ENCODE results near the gene KRTAP5-7.

Gene KRTAP5-7

GRCh38 chr11:71502026-71502425 is 25.0 kb upstream of the KRTAP5-7 start:
- no peaks in the 10 kb centered on the region for H3K9me2 ChIP-seq (replicated peaks; ENCODE audit: insufficient read depth, low read length)
- H3K27me3 ChIP-seq (ENCODE audit: low read length), result no peaks in the 10 kb centered on the region
- H3K4me3 ChIP-seq (ENCODE audit: insufficient read depth, low read length, poor library complexity, severe bottlenecking), result no peak overlapping the region
- TF ChIP-seq, protein P1, sequence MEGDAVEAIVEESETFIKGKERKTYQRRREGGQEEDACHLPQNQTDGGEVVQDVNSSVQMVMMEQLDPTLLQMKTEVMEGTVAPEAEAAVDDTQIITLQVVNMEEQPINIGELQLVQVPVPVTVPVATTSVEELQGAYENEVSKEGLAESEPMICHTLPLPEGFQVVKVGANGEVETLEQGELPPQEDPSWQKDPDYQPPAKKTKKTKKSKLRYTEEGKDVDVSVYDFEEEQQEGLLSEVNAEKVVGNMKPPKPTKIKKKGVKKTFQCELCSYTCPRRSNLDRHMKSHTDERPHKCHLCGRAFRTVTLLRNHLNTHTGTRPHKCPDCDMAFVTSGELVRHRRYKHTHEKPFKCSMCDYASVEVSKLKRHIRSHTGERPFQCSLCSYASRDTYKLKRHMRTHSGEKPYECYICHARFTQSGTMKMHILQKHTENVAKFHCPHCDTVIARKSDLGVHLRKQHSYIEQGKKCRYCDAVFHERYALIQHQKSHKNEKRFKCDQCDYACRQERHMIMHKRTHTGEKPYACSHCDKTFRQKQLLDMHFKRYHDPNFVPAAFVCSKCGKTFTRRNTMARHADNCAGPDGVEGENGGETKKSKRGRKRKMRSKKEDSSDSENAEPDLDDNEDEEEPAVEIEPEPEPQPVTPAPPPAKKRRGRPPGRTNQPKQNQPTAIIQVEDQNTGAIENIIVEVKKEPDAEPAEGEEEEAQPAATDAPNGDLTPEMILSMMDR (IDR thresholded peaks at IDR 0.05; ENCODE audit: insufficient read depth, low read length, poor library complexity, severe bottlenecking), result no peak
- TF ChIP-seq EZH2phosphoT487 (conservative IDR thresholded peaks at IDR 0.05; ENCODE audit: low read length), result no peak
- no peak overlapping the region for H3K4me2 ChIP-seq (ENCODE audit: low read depth, low read length, poor library complexity, severe bottlenecking)
- no peaks in the 10 kb centered on the region; the same call in 1 of the 2 replicates for H3K36me3 ChIP-seq (ENCODE audit: low read length)
- H3K27ac ChIP-seq (ENCODE audit: low read depth, low read length), result no peak overlapping the region
- no peaks in the 10 kb centered on the region for H4K20me1 ChIP-seq (ENCODE audit: low read depth, low read length)
- no peak overlapping the region for H3K9ac ChIP-seq (ENCODE audit: low read length)
- H3K9me3 ChIP-seq (ENCODE audit: insufficient read depth, low read length), result no peaks in the 10 kb centered on the region
- no peak overlapping the region for H2AFZ ChIP-seq (ENCODE audit: low read depth, low read length, severe bottlenecking)
- H3F3A ChIP-seq (ENCODE audit: insufficient read depth), result no peaks in the 10 kb centered on the region
- no peaks in the 10 kb centered on the region for H3K79me2 ChIP-seq (ENCODE audit: insufficient read depth, low read length)

GRCh38 chr11:71502871-71503435 is 24.1 kb upstream of the KRTAP5-7 start:
- Histone ChIP-seq H3K4me2 (ENCODE audit: low read depth, low read length, poor library complexity, severe bottlenecking) (no peak overlapping the region), H3K27ac (ENCODE audit: low read depth, low read length) (no peak overlapping the region), H4K20me1 (ENCODE audit: low read depth, low read length) (no peaks in the 10 kb centered on the region), H3K36me3 (ENCODE audit: low read length) (no peaks in the 10 kb centered on the region; the same call in 1 of the 2 replicates), H3K27me3 (ENCODE audit: low read length) (no peaks in the 10 kb centered on the region), H2AFZ (ENCODE audit: low read depth, low read length, severe bottlenecking) (no peak overlapping the region), H3K9me2 (replicated peaks; ENCODE audit: insufficient read depth, low read length) (no peaks in the 10 kb centered on the region), H3K4me3 (ENCODE audit: insufficient read depth, low read length, poor library complexity, severe bottlenecking) (no peak overlapping the region), H3K79me2 (ENCODE audit: insufficient read depth, low read length) (no peaks in the 10 kb centered on the region), H3K9ac (ENCODE audit: low read length) (no peak overlapping the region), H3K9me3 (ENCODE audit: insufficient read depth, low read length) (no peaks in the 10 kb centered on the region), H3F3A (ENCODE audit: insufficient read depth) (no peaks in the 10 kb centered on the region)
- no peak for TF ChIP-seq EZH2phosphoT487 (conservative IDR thresholded peaks at IDR 0.05; ENCODE audit: low read length)
- TF ChIP-seq, protein P1 (IDR thresholded peaks at IDR 0.05; ENCODE audit: insufficient read depth, low read length, poor library complexity, severe bottlenecking), result no peak

- no peak overlapping the region for H3K4me2 ChIP-seq (ENCODE audit: low read depth, low read length, poor library complexity, severe bottlenecking)
- no peaks in the 10 kb centered on the region for H3K9me2 ChIP-seq (replicated peaks; ENCODE audit: insufficient read depth, low read length)
- no peaks in the 10 kb centered on the region for H3F3A ChIP-seq (ENCODE audit: insufficient read depth)
- H3K27me3 ChIP-seq (ENCODE audit: low read length), result no peaks in the 10 kb centered on the region
- no peaks in the 10 kb centered on the region; the same call in 1 of the 2 replicates for H3K9me3 ChIP-seq (ENCODE audit: insufficient read depth, low read length)
- H3K27ac ChIP-seq (ENCODE audit: low read depth, low read length), result no peak overlapping the region
- no peaks in the 10 kb centered on the region for H3K36me3 ChIP-seq (ENCODE audit: low read length)
- no peak overlapping the region for H3K9ac ChIP-seq (ENCODE audit: low read length)
- H3K79me2 ChIP-seq (ENCODE audit: insufficient read depth, low read length), result no peaks in the 10 kb centered on the region
- no peaks in the 10 kb centered on the region for H4K20me1 ChIP-seq (ENCODE audit: low read depth, low read length)
- TF ChIP-seq EZH2phosphoT487 (conservative IDR thresholded peaks at IDR 0.05; ENCODE audit: low read length), result no peak
- TF ChIP-seq, protein P1 (IDR thresholded peaks at IDR 0.05; ENCODE audit: insufficient read depth, low read length, poor library complexity, severe bottlenecking), result no peak
- H2AFZ ChIP-seq (ENCODE audit: low read depth, low read length, severe bottlenecking), result no peak overlapping the region
- no peak overlapping the region for H3K4me3 ChIP-seq (ENCODE audit: insufficient read depth, low read length, poor library complexity, severe bottlenecking)
These were observed 22.5 kb upstream of the KRTAP5-7 start for GRCh38 chr11:71504531-71504930.
